A549 (cell line): ENCODE measurements around the gene DDX47. TPM values are rescaled to one million over a fixed set of nuclear protein-coding genes. Genes with fewer than 3 reads are reported as not detected.
A peak's percentile ranks its signal among the peaks of the same experiment; 100 is the strongest.

Experiments used
- ATAC-seq, 2 experiments: fragments of 200-7000 bp in 1 of 2; fragments of >200 bp in 1 of 2; cut with Nextera tagmentation in 1 of 2; cut with Tn5 transposase in 1 of 2; 3 replicates each; pipeline versions ENCODE4 v1.8.0 to v1.9.1; 2018 to 2020; ENCODE audit warnings: mild to moderate bottlenecking in 1 of 2, moderate library complexity in 1 of 2
- CTCF ChIA-PET: fragments of 300-600 bp; sonication (Branson Sonifier 250); formaldehyde crosslinking; extraction: SDS; loops from one replicate; lab custom pipeline; 2021; ENCODE audit warnings: antibody characterized with exemption, inconsistent platforms; lab: Yijun Ruan, JAX
- POLR2A ChIA-PET: fragments of 350-600 bp; formaldehyde crosslinking; extraction: SDS; loops from one replicate; lab custom pipeline; 2021; ENCODE audit warnings: antibody characterized with exemption, inconsistent platforms; lab: Yijun Ruan, JAX
- DNase-seq, 2 experiments: peaks; one replicate each; pipeline versions ENCODE4 v3.0.0 to v3.0.0-alpha.2; 2011 to 2016; ENCODE audit warnings: low read depth in 1 of 2, low spot score in 1 of 2
- FAIRE-seq: peaks from 2 replicates; lab custom pipeline; 2011; peaks lifted over from hg19 to GRCh38; lab: Jason Lieb, UNC
- H3K27ac ChIP-seq, 2 experiments: fragments of >200 bp; sonication (Bioruptor Twin); formaldehyde crosslinking; 3 replicates each; pipeline ENCODE4 v1.5.1; 2016 to 2017
- H3K4me1 ChIP-seq: fragments of >200 bp; sonication (Bioruptor Twin); formaldehyde crosslinking; 3 replicates; pipeline ENCODE4 v1.6.1; 2016
- H3K4me2 ChIP-seq: fragments of >200 bp; sonication (Bioruptor Twin); formaldehyde crosslinking; 3 replicates; pipeline ENCODE4 v1.6.1; 2016
- H3K4me3 ChIP-seq: fragments of >200 bp; sonication (Bioruptor Twin); formaldehyde crosslinking; 3 replicates; pipeline ENCODE4 v1.5.1; 2016
- H3K9me3 ChIP-seq: fragments of >200 bp; sonication (Bioruptor Twin); formaldehyde crosslinking; 3 replicates; pipeline ENCODE4 v1.6.1; 2016
- ATOH8 ChIP-seq: fragments of 250-450 bp; sonication (Bioruptor Pico); IDR thresholded peaks from 2 replicates; pipeline ENCODE4 v1.5.0; 2020; ENCODE audit warnings: low read depth, mild to moderate bottlenecking, moderate library complexity
- BHLHE40 ChIP-seq: IDR thresholded peaks from 2 replicates; pipeline ENCODE4 v1.6.1; 2012; ENCODE audit warnings: low read depth, low read length, inconsistent platforms
- CBX2 ChIP-seq: fragments of 200-600 bp; sonication (generic); IDR thresholded peaks from 2 replicates; pipeline ENCODE4 v1.6.1; 2016; ENCODE audit warnings: low read depth, mild to moderate bottlenecking, borderline replicate concordance
- CEBPB ChIP-seq, 2 experiments: fragments of >200 bp in 1 of 2; sonication (Bioruptor Twin) in 1 of 2; formaldehyde crosslinking in 1 of 2; IDR thresholded peaks; 2 replicates each; pipeline ENCODE4 v1.6.1; 2012 to 2016
- CHD4 ChIP-seq: fragments of 200-600 bp; sonication (generic); IDR thresholded peaks from 2 replicates; pipeline ENCODE4 v1.6.1; 2016; ENCODE audit warnings: antibody characterized with exemption, mild to moderate bottlenecking, borderline replicate concordance
- E2F6 ChIP-seq: IDR thresholded peaks from 2 replicates; pipeline ENCODE4 v1.6.1; 2012; ENCODE audit warnings: low read depth, borderline replicate concordance
- EHF ChIP-seq: fragments of 250-450 bp; sonication (Bioruptor Pico); IDR thresholded peaks from 2 replicates; pipeline ENCODE4 v1.5.0; 2020; ENCODE audit warnings: mild to moderate bottlenecking
- EHMT2 ChIP-seq: fragments of 200-600 bp; sonication (generic); IDR thresholded peaks from 2 replicates; pipeline ENCODE4 v1.6.1; 2016; ENCODE audit warnings: antibody characterized with exemption, low read depth, mild to moderate bottlenecking, moderate library complexity
- ELK1 ChIP-seq: fragments of 150-350 bp; IDR thresholded peaks from 2 replicates; pipeline ENCODE4 v1.6.1; 2014; ENCODE audit warnings: low read depth, mild to moderate bottlenecking, low read length
- ESRRA ChIP-seq: fragments of 150-350 bp; IDR thresholded peaks from 2 replicates; pipeline ENCODE4 v1.6.1; 2014; ENCODE audit warnings: mild to moderate bottlenecking, low read length, borderline replicate concordance
- FOSB ChIP-seq: fragments of 250-450 bp; sonication (Bioruptor Pico); IDR thresholded peaks from 2 replicates; pipeline ENCODE4 v1.5.0; 2020; ENCODE audit warnings: mild to moderate bottlenecking, moderate library complexity
- FOXS1 ChIP-seq: fragments of 250-450 bp; sonication (Bioruptor Pico); IDR thresholded peaks from 2 replicates; pipeline ENCODE4 v1.5.0; 2020; ENCODE audit warnings: mild to moderate bottlenecking, moderate library complexity
- GATA3 ChIP-seq: IDR thresholded peaks from 2 replicates; pipeline ENCODE4 v1.6.1; 2012; ENCODE audit warnings: borderline replicate concordance
- HES2 ChIP-seq: fragments of >200 bp; sonication (Bioruptor Twin); formaldehyde crosslinking; IDR thresholded peaks from 2 replicates; pipeline ENCODE4 v1.6.1; 2016
- HEYL ChIP-seq: fragments of 250-450 bp; sonication (Bioruptor Pico); IDR thresholded peaks from 2 replicates; pipeline ENCODE4 v1.8.0; 2021; ENCODE audit warnings: mild to moderate bottlenecking, moderate library complexity
- HOXB13 ChIP-seq: fragments of 250-450 bp; sonication (Bioruptor Pico); IDR thresholded peaks from 2 replicates; pipeline ENCODE4 v1.5.0; 2020; ENCODE audit warnings: low read depth, mild to moderate bottlenecking, moderate library complexity
- HOXB5 ChIP-seq: fragments of 250-450 bp; sonication (Bioruptor Pico); IDR thresholded peaks from 2 replicates; pipeline ENCODE4 v1.5.0; 2020; ENCODE audit warnings: mild to moderate bottlenecking, moderate library complexity
- JUN ChIP-seq, 2 experiments: fragments of >200 bp; sonication (Bioruptor Twin); formaldehyde crosslinking; IDR thresholded peaks; 2 replicates in 1 of 2; 3 replicates in 1 of 2; pipeline ENCODE4 v1.6.1; 2016 to 2017
- KDM5A ChIP-seq: fragments of 200-600 bp; sonication (generic); IDR thresholded peaks from 2 replicates; pipeline ENCODE4 v1.6.1; 2016; ENCODE audit warnings: antibody characterized with exemption, mild to moderate bottlenecking
- MAZ ChIP-seq: fragments of 150-350 bp; IDR thresholded peaks from 2 replicates; pipeline ENCODE4 v1.6.1; 2014; ENCODE audit warnings: antibody characterized with exemption, low read depth, low read length, borderline replicate concordance
- NFE2L2 ChIP-seq: fragments of 150-350 bp; conservative IDR thresholded peaks from 2 replicates; pipeline ENCODE4 v1.6.1; 2014; ENCODE audit warnings: low read length
- NPAS2 ChIP-seq: fragments of 250-450 bp; sonication (Bioruptor Pico); IDR thresholded peaks from 2 replicates; pipeline ENCODE4 v1.8.0; 2022; ENCODE audit warnings: mild to moderate bottlenecking, moderate library complexity, borderline replicate concordance
- NR3C1 ChIP-seq: fragments of >200 bp; sonication (Bioruptor Twin); formaldehyde crosslinking; IDR thresholded peaks from 3 replicates; pipeline ENCODE4 v1.6.1; 2017
- PHF8 ChIP-seq: fragments of 200-600 bp; sonication (generic); IDR thresholded peaks from 2 replicates; pipeline ENCODE4 v1.6.1; 2016; ENCODE audit warnings: low read depth, mild to moderate bottlenecking, antibody characterized with exemption, moderate library complexity, borderline replicate concordance
- POLR2AphosphoS2 ChIP-seq: conservative IDR thresholded peaks from 2 replicates; pipeline ENCODE4 v1.6.1; 2012; ENCODE audit warnings: low read length, improper control_type of control experiment, inconsistent platforms
- RAD21 ChIP-seq, 2 experiments: fragments of >200 bp in 1 of 2; sonication (Bioruptor Twin) in 1 of 2; formaldehyde crosslinking in 1 of 2; IDR thresholded peaks in 1 of 2; conservative IDR thresholded peaks in 1 of 2; 2 replicates in 1 of 2; 3 replicates in 1 of 2; pipeline ENCODE4 v1.6.1; 2012 to 2018; ENCODE audit warnings: inconsistent platforms in 1 of 2
- RARB ChIP-seq: fragments of 250-450 bp; sonication (Bioruptor Pico); IDR thresholded peaks from 2 replicates; pipeline ENCODE4 v1.8.0; 2021; ENCODE audit warnings: mild to moderate bottlenecking, moderate library complexity
- RCOR1 ChIP-seq: fragments of 150-350 bp; IDR thresholded peaks from 2 replicates; pipeline ENCODE4 v1.6.1; 2014; ENCODE audit warnings: antibody characterized with exemption, low read length, low read depth
- RFX5 ChIP-seq: fragments of 450-650 bp; IDR thresholded peaks from 2 replicates; pipeline ENCODE4 v1.7.1; 2014; ENCODE audit warnings: antibody characterized with exemption, mild to moderate bottlenecking, moderate library complexity
- SMC3 ChIP-seq: fragments of >200 bp; sonication (Bioruptor Twin); formaldehyde crosslinking; IDR thresholded peaks from 3 replicates; pipeline ENCODE4 v1.6.1; 2018; ENCODE audit warnings: inconsistent platforms
- SREBF2 ChIP-seq: fragments of 450-650 bp; IDR thresholded peaks from 2 replicates; pipeline ENCODE4 v1.6.1; 2014; ENCODE audit warnings: mild to moderate bottlenecking, moderate library complexity
- TFCP2L1 ChIP-seq: fragments of 250-450 bp; sonication (Bioruptor Pico); IDR thresholded peaks from 2 replicates; pipeline ENCODE4 v1.5.0; 2021; ENCODE audit warnings: mild to moderate bottlenecking
- TP53 ChIP-seq: fragments of 250-450 bp; sonication (Bioruptor Pico); IDR thresholded peaks from 2 replicates; pipeline ENCODE4 v1.5.0; 2021; ENCODE audit warnings: mild to moderate bottlenecking, moderate library complexity
- ZC3H11A ChIP-seq: fragments of 450-650 bp; IDR thresholded peaks from 2 replicates; pipeline ENCODE4 v1.6.1; 2014; ENCODE audit warnings: antibody characterized with exemption, mild to moderate bottlenecking
- ZFP36 ChIP-seq: fragments of 450-650 bp; IDR thresholded peaks from 2 replicates; pipeline ENCODE4 v1.6.1; 2014; ENCODE audit warnings: borderline replicate concordance; ENCODE audit not compliant: partially characterized antibody
- ZNF302 ChIP-seq: fragments of 250-450 bp; sonication (Bioruptor Pico); IDR thresholded peaks from 2 replicates; pipeline ENCODE4 v1.9.0; 2021; ENCODE audit warnings: inconsistent platforms, mild to moderate bottlenecking, moderate library complexity
- ZSCAN20 ChIP-seq: fragments of 250-450 bp; sonication (Bioruptor Pico); IDR thresholded peaks from 2 replicates; pipeline ENCODE4 v1.8.0; 2022; ENCODE audit warnings: mild to moderate bottlenecking, moderate library complexity
- WGBS: methylation state at CpG from one replicate; pipeline ENCODE4 v1.1.6; 2017; ENCODE audit errors: missing lambda C conversion rate; 5-methylcytosine and 5-hydroxymethylcytosine counted together
- polyA minus RNA-seq: library from RNA; depleted of rRNA, polyadenylated mRNA; stranded (reverse); fragments of >200 nt; gene quantifications from 2 replicates; pipeline ENCODE4 v1.2.3, GENCODE V29; 2011; rRNA and poly(A)+ RNA removed
- polyA plus RNA-seq, 4 experiments: library from polyadenylated mRNA; depleted of rRNA in 3 of 4; stranded (reverse); fragments of >200 nt; fragmentation: RNase III in 1 of 4; extraction: RNeasy Plus Mini Kit Qiagen cat#74134 plus additional on column Dnase treatment in 1 of 4; gene quantifications; 2 replicates in 3 of 4; 3 replicates in 1 of 4; pipeline ENCODE4 v1.2.3, GENCODE V29; 2011 to 2017
- TF ChIP-seq, protein P1 (sequence below): IDR thresholded peaks from 2 replicates; pipeline ENCODE4 v1.6.1; 2012

The DDX47 gene
- polyA plus RNA-seq (2011; rRNA removed) (118 and 144 TPM in 2 replicates), polyA plus RNA-seq (2017; fragmentation: RNase III; extraction: RNeasy Plus Mini Kit Qiagen cat#74134 plus additional on column Dnase treatment) (81.6 to 87.3 TPM (median 83.8 TPM) in 3 replicates), polyA minus RNA-seq (68.9 and 74.6 TPM in 2 replicates)
- 56.1 and 57.2 TPM in 2 replicates for polyA plus RNA-seq (2012; cell fraction: cytosol; rRNA removed)
- 63.1 and 116 TPM in 2 replicates for polyA plus RNA-seq (2012; cell fraction: nucleus; rRNA removed)

DNA sequence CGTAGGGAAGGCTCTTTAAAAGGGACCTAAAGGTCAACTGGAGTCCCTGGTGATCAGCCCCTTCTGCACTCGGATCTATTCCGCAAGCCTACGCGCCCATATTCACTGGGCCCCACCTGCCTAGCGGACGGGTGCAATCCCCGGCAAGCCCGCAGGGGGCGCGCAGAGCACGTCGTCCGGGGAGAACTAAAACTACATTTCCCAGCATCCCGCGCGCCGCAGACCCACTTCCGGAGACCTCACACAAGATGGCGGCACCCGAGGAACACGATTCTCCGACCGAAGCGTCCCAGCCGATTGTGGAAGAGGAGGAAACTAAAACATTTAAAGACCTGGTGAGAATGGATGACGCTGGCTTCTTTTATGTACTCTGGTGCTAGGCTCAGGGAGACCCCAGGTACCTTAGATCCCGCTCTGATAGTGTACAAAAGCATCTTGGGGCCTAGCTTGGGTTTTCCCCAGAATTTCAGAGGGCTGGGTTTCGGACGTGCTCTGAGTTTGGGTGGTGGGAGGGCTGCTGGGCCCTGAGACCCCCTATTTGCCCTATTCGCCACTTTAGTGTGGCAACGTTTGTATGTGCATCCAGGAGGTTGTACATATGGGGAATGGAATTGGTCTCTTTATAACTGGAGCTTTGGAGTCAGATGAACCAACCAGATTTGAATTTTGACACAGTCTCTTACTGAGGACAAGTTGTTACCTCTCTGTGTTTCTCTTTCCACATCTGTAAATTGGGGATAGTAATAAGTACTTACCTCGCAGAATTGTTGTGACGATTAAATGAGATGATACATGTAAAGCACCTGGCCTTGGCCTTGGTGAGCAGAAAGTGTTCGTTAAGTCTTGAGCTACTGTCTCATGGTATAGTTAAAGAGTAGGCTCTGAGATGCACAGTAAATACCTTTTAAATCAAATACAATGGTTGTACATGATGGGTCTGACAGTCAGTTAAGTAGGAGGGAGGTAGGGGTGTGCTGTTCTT lies at the start of gene DDX47:
DDX47 (plus strand) TSS at position 227 of the 982 bp plus-strand sequence; CDS start at position 249, 22 bp downstream.
- ChIA-PET CTCF (interaction anchor here (0.7 to 6.3 kb wide), 38 partner anchors 8 to 411 kb away, joined by 3 to 80 read pairs (median 4); partner anchors contain the start of genes APOLD1 and GPRC5A), POLR2A (interaction anchor here (0.6 to 2.6 kb wide), 6 partner anchors 10 to 88 kb away, joined by 3 to 18 read pairs (median 5); partner anchors contain the start of gene GPRC5A)
- Histone ChIP-seq H3K4me1 (peaks cover 43% of the 10 kb centered on the region), H3K4me2 (peak within 1 kb of the TSS; percentile 97), H3K4me3 (peak within 1 kb of the TSS; percentile 92), H3K9me3 (no peaks in the 10 kb centered on the region), H3K27ac (peak within 1 kb of the TSS; percentile 90 to 92)
- peak; percentile 13 for FAIRE-seq
- peak; percentile 87 to 95 for DNase-seq
- peak; percentile 93 to 94 for ATAC-seq
- WGBS = under 1% methylated on average over 34 of the region's 35 CpGs
- no peak for TF ChIP-seq MAZ
- no peak for TF ChIP-seq ZFP36
- TF ChIP-seq CEBPB (IDR thresholded peaks at IDR 0.05) = peak in 1 of 2 experiments; percentile 46; a peak in 1 of 4 replicates
- no peak for TF ChIP-seq ATOH8 (CRISPR knock-in tag)
- TF ChIP-seq PHF8 = peak; percentile 95
- TF ChIP-seq RFX5 = no peak
- TF ChIP-seq GATA3 = peak; percentile 42; the same call in 1 of the 2 replicates
- TF ChIP-seq HOXB5 (CRISPR knock-in tag) = no peak
- peak; percentile 43 to 86; a peak in 4 of 5 replicates for TF ChIP-seq JUN (IDR thresholded peaks at IDR 0.05)
- TF ChIP-seq ESRRA = no peak
- no peak for TF ChIP-seq SREBF2
- no peak for TF ChIP-seq FOXS1 (CRISPR knock-in tag)
- no peak for TF ChIP-seq TFCP2L1 (CRISPR knock-in tag)
- no peak for TF ChIP-seq EHMT2
- TF ChIP-seq POLR2AphosphoS2 = no peak
- no peak for TF ChIP-seq FOSB (CRISPR knock-in tag)
- no peak for TF ChIP-seq NPAS2 (CRISPR knock-in tag)
- TF ChIP-seq HOXB13 (CRISPR knock-in tag) = no peak
- TF ChIP-seq ZNF302 = no peak
- TF ChIP-seq ZSCAN20 (CRISPR knock-in tag) = no peak
- no peak for TF ChIP-seq NFE2L2
- no peak for TF ChIP-seq RARB (CRISPR knock-in tag)
- no peak for TF ChIP-seq RCOR1
- peak; percentile 86 for TF ChIP-seq KDM5A
- no peak for TF ChIP-seq E2F6
- no peak for TF ChIP-seq BHLHE40
- TF ChIP-seq HES2 = no peak
- TF ChIP-seq EHF (CRISPR knock-in tag) = no peak
- TF ChIP-seq CHD4 = no peak
- peak; percentile 2; the same call in 1 of the 2 replicates for TF ChIP-seq TP53
- peak; percentile 78 for TF ChIP-seq SMC3
- TF ChIP-seq RAD21 (conservative IDR thresholded peaks at IDR 0.05 in 1 of 2, IDR thresholded peaks at IDR 0.05 in 1 of 2) = peak; percentile 60 to 72
- TF ChIP-seq, protein P1, sequence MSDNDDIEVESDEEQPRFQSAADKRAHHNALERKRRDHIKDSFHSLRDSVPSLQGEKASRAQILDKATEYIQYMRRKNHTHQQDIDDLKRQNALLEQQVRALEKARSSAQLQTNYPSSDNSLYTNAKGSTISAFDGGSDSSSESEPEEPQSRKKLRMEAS = peak; percentile 85
- 0 out of 2 replicates have a peak, but pooled peaks have one; percentile 67 for TF ChIP-seq ELK1
- TF ChIP-seq HEYL (CRISPR knock-in tag) = no peak
- no peak for TF ChIP-seq ZC3H11A
- no peak for TF ChIP-seq CBX2
- TF ChIP-seq NR3C1 = no peak
